Hepatocyte (in vitro differentiated cells): Measurements from ENCODE around the gene SNTN.

Source experiments
- CTCF ChIP-seq: fragments of 200-600 bp; sonication (generic); IDR thresholded peaks from 2 replicates; pipeline ENCODE4 v1.5.1; 2016; ENCODE audit warnings: antibody characterized with exemption, mild to moderate bottlenecking; ENCODE audit not compliant: poor library complexity
- EZH2 ChIP-seq: fragments of 200-600 bp; sonication (generic); IDR thresholded peaks from 2 replicates; pipeline ENCODE4 v1.6.1; 2016; ENCODE audit warnings: antibody characterized with exemption, mild to moderate bottlenecking, borderline replicate concordance
- EZH2phosphoT487 ChIP-seq: fragments of 200-600 bp; sonication (generic); IDR thresholded peaks from one replicate; pipeline ENCODE4 v1.6.1; 2018; ENCODE audit warnings: antibody characterized with exemption, mild to moderate bottlenecking, low read depth, moderate library complexity; ENCODE audit not compliant: unreplicated experiment, severe bottlenecking

DNA sequence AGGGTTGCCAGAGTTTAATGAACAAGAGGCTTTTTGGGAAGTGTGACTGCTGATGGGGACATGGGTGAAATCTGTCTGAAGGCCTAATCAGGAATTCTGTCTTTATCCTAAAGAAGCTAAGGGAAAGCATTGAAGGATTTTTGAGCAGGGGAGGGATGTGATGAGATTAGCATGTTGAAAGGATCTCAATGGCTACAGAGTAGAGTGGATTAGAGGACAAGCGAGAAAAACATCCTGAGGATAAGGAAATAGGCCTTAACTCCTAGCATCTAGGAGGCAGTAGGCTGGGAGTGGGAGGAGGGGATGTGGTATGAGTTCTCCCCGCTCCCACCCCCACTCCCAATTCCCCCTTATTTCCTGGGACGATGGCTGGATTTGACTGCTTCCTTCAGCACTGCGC, 35.1 kb upstream of the SNTN start:
- TF ChIP-seq CTCF (no peak), EZH2phosphoT487 (no peak), EZH2 (no peak)
